GM12878 (cell line): ENCODE data around the gene MRM1.

Experiments used
- ASH2L ChIP-seq: fragments of 300-600, 200-600 bp; sonication (generic); IDR thresholded peaks from 2 replicates; pipeline ENCODE4 v1.6.1; 2017; ENCODE audit warnings: low read depth, mild to moderate bottlenecking, borderline replicate concordance
- BCL3 ChIP-seq: IDR thresholded peaks from 2 replicates; pipeline ENCODE4 v1.6.1; 2011; ENCODE audit warnings: borderline replicate concordance, low read depth, mild to moderate bottlenecking, moderate library complexity, low read length; ENCODE audit not compliant: insufficient read depth, poor library complexity, severe bottlenecking
- BRCA1 ChIP-seq: IDR thresholded peaks from 2 replicates; pipeline ENCODE4 v1.6.1; 2011; ENCODE audit warnings: low read depth, low read length, improper control_type of control experiment
- CTCF ChIP-seq, 3 experiments: IDR thresholded peaks in 2 of 3; conservative IDR thresholded peaks in 1 of 3; 2 replicates each; pipeline ENCODE4 v1.5.1; 2011; ENCODE audit warnings: low read depth in 3 of 3, low read length in 3 of 3, mild to moderate bottlenecking in 3 of 3, control low read depth in 2 of 3, moderate library complexity in 2 of 3, inconsistent platforms in 1 of 3, mixed read lengths in 1 of 3; ENCODE audit not compliant: control insufficient read depth in 2 of 3, insufficient read depth in 1 of 3; ENCODE audit errors: extremely low read depth in 1 of 3
- HDGF ChIP-seq: fragments of 450-650 bp; IDR thresholded peaks from 2 replicates; pipeline ENCODE4 v1.6.1; 2016; ENCODE audit warnings: antibody characterized with exemption
- NRF1 ChIP-seq: conservative IDR thresholded peaks from 2 replicates; pipeline ENCODE4 v1.6.1; 2011; ENCODE audit warnings: mild to moderate bottlenecking, low read depth, low read length, improper control_type of control experiment
- TAF1 ChIP-seq: IDR thresholded peaks from 2 replicates; pipeline ENCODE4 v1.6.1; 2011; ENCODE audit warnings: mild to moderate bottlenecking, low read depth, low read length, borderline replicate concordance
- ZNF217 ChIP-seq: fragments of 450-650 bp; IDR thresholded peaks from 2 replicates; pipeline ENCODE4 v1.6.1; 2017; ENCODE audit warnings: antibody characterized with exemption, mild to moderate bottlenecking

GRCh38 chr17:36641877-36642845 is 40.8 kb downstream of the MRM1 start:
- TF ChIP-seq NRF1 = no peak
- TF ChIP-seq ASH2L = no peak
- TF ChIP-seq BCL3 = no peak
- no peak for TF ChIP-seq ZNF217
- TF ChIP-seq BRCA1 = no peak
- TF ChIP-seq HDGF = no peak
- no peak for TF ChIP-seq TAF1
- TF ChIP-seq CTCF (IDR thresholded peaks at IDR 0.05 in 2 of 3, conservative IDR thresholded peaks at IDR 0.05 in 1 of 3; ENCODE audit: control insufficient read depth in 2 of 3, extremely low read depth in 1 of 3, insufficient read depth in 1 of 3, low read depth in 3 of 3, low read length in 3 of 3) = no peak
